HG03097 (cell line): Measurements from ENCODE around the gene CIBAR2.

Experiments used
- ATAC-seq: cut with Tn5 transposase; IDR thresholded peaks from one replicate; pipeline ENCODE4 v1.9.1; 2021; ENCODE audit not compliant: unreplicated experiment, low FRiP score

The CIBAR2 gene

GRCh38 chr16:85145188-85145587 lies 32.9 kb upstream of the CIBAR2 start:
- no peak for ATAC-seq

GRCh38 chr16:85144026-85144915 lies 32.0 kb upstream of the CIBAR2 start:
- ATAC-seq: no peak

- no peak for ATAC-seq
Measured at GRCh38 chr16:85142771-85143211, 30.5 kb upstream of the CIBAR2 start.

GRCh38 chr16:85142129-85142513 lies 29.8 kb upstream of the CIBAR2 start:
- no peak for ATAC-seq

GRCh38 chr16:85141491-85142128 lies 29.3 kb upstream of the CIBAR2 start:
- ATAC-seq: no peak

GRCh38 chr16:85140455-85141012 lies 28.3 kb upstream of the CIBAR2 start:
- no peak for ATAC-seq

GRCh38 chr16:85139881-85140339 lies 27.6 kb upstream of the CIBAR2 start:
- ATAC-seq: no peak

- no peak for ATAC-seq
Measured at GRCh38 chr16:85138825-85139627, 26.8 kb upstream of the CIBAR2 start.

- no peak for ATAC-seq
Measured at GRCh38 chr16:85138073-85138824, 26.0 kb upstream of the CIBAR2 start.

DNA sequence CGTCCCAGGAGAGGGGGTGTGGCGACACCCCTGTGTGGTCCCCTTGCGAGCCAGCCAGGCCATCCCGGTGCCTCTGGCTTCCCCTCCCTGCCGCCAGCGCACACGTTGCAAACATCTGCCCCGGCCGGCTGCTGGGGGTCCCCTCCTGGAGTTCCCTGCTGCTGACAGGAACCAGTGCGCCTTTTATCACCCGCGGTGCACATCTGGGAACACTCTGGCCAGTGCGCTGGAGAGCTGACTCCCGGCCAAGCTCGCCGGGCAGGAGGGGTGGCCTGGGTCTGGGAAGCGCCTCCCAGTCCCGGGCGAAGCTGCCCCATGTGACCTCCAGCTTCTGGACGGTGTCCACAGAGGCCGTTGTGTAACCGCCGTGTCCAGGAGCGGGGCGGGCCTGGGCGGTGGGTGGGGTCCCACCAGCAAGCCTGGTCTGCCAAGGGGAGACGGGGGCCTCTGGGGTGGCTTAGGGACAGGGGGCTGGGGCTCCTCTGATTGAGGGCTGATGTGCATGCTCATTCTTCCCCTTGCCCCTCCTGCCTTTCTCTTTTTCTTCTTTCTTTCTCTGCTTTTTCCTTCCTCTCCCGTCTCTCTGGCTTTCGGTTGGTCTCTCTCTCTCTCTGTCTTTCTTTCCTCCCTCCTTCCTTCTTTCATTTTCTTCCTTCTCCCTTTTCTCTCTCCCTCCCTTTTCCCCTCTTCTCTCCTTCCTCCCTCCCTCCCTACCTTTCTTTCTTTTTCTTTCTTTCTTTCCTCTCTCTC lies 25.2 kb upstream of the CIBAR2 start:
- no peak for ATAC-seq

DNA sequence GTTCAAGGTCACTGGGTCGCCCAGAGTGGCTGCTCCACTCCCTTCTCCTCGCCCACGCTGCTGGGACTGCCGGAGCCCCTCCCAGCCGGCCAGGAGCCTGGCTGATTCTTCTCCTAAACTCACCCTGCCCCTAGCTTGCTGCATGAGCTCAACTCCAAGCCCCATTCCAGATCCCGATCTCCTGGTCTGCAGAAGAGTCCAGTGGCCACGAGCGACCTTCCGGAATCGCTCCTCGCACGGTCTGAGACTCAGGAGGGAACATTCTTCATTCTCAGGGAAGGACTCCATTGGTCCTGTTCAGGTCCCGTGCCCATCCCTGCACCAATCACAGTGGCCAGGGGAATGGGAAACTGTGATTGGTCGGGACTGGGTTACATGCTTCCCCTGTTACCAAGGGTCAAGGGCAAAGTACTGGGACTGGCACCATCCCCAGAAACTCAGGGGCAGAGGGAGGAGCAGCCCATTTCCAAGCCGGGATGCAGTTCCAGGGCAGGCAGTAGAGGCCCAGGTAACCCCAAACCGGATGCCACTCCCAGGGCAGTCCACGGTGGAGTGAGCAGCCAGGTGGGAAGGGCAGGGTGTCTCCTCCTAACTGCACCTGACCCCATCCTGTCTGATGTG lies 24.5 kb upstream of the CIBAR2 start:
- no peak for ATAC-seq

- no peak for ATAC-seq
Measured at GRCh38 chr16:85136213-85136701, 24.0 kb upstream of the CIBAR2 start.

DNA sequence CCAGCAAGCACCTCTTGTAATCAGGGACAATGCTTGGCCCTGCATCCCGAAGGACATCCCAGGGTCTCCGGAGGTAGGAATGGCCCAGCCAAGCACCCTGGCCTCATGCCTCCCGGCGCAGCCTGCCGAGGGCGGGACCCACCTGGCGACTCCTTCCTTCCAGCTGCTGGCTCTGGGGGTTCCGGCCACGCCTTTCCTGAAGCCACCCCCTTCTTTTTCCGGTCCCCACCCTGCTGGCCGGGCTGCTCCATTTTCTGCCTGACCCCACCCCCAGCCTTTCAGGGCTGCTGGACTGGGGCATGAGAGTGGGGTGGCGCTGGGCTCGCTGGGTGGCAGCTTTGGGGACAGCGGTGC lies 22.5 kb upstream of the CIBAR2 start:
- ATAC-seq: no peak

DNA sequence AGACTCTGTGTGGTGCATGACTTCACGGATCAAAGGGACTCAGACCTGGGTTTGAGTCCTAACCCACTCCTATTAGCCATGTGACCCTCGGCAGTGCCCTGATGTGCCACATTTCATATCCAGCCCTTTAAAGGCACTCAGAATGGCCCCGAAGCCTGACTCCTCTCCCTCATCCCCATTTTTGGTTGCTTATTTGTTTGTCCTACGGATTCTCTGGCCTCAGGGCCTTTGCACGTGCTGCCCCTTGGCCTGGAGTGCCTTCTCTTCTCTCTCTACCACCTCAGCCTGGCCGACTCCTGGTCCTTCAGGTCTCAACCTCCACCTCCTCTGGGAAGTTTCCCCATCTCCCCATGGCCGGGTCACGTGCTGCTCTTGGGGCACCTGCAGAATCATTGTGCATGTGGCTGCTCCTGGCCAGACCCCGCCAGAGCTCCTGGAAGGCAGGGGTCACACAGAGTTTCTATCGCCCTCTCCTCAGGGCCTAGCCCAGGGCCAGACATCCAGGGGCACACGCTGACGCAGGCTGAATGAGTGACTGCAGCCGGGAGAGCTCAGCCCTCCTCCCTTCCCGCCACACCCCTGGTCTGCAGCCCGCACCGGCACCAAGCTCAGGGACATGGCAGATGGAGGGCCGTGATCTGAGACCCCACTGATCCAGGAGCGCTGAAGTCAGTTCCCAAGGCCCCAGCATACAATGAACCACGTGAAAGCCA lies 22.0 kb upstream of the CIBAR2 start:
- ATAC-seq: no peak

GRCh38 chr16:85133290-85133599 lies 21.0 kb upstream of the CIBAR2 start:
- no peak for ATAC-seq

DNA sequence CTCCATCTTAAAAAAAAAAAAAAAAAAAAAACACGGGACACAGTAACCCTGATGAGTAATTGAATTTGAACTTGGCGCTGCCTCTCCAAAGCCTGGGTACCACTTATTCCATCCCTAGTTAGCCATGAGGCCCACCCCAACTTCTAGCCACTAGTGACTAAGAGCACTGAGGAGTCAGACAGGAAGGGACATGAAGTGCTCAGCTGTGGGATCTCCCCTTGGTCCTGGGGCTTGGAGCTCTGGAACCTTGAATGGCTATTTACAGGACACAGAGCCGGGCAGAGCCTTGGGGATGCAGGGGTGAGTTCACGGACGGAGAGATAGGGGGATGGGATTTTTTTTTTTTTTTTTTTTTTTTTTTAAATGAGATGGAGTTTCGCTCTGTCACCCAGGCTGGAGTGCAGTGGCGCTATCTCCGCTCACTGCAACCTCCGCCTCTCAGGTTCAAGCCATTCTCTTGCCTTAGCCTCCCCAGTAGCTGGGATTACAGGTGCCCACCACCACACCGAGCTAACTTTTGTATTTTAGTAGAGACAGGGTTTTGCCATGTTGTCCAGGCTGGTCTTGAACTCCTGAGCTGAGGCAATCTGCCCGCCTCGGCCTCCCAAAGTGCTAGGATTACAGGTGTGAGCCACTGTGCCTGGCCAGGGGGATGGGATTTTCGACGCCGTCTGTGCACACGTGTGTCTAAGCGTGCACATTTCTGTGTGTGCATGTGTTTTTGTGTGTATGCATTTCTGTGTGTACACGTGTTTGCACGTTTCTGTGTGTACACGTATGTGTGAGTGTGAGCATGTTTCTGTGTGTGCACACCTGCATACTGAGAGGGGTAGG lies 20.4 kb upstream of the CIBAR2 start:
- no peak for ATAC-seq

- no peak for ATAC-seq
Measured at GRCh38 chr16:85130705-85131028, 18.4 kb upstream of the CIBAR2 start.
